Measurements from ENCODE around the gene JAK2.
"Not testable (repeated sequence)": the region's sequence is repeated elsewhere in the genome, so short reads cannot be mapped to it uniquely, and the experiment has no call there.

Gene JAK2

DNA sequence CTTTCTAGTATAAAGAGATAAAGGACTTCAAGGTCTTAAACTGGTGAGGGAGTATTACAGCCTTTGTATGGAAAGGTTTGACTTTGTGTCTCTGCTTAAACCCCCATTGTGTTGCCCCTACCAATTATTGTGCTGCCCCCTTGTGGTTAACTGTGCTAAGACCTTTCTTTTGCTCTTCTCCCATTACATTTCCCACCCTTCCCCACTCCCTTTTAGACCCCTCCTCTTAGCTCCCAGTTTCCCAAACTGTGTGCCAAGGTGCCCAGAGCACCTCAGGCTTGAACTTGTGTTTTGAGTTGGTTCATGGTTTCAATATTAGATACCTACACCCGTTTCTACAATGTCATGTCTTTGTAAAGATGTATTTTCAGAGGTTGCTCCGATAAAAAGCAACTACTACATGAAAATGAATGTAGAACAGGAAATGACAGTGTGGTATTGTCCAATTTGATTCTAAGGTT lies 2.9 kb downstream of the JAK2 start:
- Mint-ChIP-seq H3K4me1 (ENCODE audit: low read depth) (peaks cover 44% of the 10 kb centered on the region), H3K27me3 (no peaks in the 10 kb centered on the region), H3K36me3 (ENCODE audit: low read depth) (peaks cover 41% of the 10 kb centered on the region), H3K9me3 (peaks cover 2% of the 10 kb centered on the region), H3K27ac (no peak overlapping the region), H3K4me3 (no peak overlapping the region)
- DNase-seq: peak; percentile 57

DNA sequence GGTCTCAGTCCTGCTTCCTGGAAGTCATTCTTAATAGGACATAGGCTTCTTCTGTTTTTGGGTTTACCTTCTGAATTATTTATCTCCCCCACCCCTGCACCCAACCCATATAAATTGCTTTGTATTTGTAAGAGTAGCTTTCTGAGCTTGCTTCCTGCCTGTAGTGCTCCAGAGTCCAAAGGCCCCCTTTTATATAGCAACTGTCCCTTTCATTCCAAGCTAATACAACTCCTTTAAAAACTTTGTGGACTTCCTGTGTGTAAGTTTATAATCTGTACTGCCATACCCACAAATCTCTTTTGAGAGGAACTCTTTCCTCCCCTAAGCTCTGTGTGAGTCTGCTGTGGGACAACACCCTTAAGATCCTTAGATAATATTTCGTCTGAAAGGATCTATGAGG lies 7.8 kb downstream of the JAK2 start:
- peaks cover 2% of the 10 kb centered on the region for H3K9me3 Mint-ChIP-seq
- H3K27me3 Mint-ChIP-seq: no peaks in the 10 kb centered on the region
- DNase-seq: no peak
- H3K4me1 Mint-ChIP-seq (ENCODE audit: low read depth): peaks cover 53% of the 10 kb centered on the region
- H3K4me3 Mint-ChIP-seq: no peak overlapping the region
- peak overlapping the region; percentile 66 for H3K27ac Mint-ChIP-seq
- H3K36me3 Mint-ChIP-seq (ENCODE audit: low read depth): peaks cover 61% of the 10 kb centered on the region

DNA sequence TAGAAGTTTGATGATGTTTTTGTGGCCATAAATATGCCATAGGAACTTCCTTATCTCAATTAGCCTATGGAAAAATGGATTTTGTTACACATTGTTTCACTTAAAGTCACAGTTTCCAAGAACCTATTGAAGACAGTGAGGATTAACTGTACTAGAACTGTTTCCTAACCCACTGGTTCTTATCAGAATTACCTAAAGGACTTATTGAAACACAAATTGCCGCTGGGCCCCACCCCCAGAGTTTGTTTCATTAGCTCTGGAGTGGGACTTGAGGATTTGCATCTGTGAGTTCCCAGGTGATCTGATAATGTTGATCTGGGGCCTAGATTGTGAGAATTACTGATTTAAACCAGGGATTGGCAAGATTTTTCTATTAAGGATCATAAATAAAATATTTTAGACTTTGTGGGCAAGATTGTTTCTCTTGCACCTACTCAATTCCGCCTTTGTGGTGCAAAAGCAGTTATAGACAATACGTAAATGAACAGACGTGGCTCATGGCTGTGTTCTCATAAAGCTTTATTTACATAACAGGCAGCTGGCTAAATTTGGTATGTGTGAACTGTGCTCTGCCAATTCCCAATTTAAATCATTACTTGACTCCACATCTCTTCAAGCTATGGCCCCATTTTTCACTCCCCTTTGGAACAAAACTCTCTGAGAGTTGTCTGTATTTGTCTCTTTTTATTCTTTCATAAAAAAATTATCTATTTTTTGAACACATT lies 9.3 kb downstream of the JAK2 start:
- Mint-ChIP-seq H3K4me3 (no peak overlapping the region), H3K27ac (no peak overlapping the region), H3K27me3 (no peaks in the 10 kb centered on the region), H3K36me3 (ENCODE audit: low read depth) (peaks cover 73% of the 10 kb centered on the region), H3K4me1 (ENCODE audit: low read depth) (peaks cover 57% of the 10 kb centered on the region), H3K9me3 (peaks cover 2% of the 10 kb centered on the region)
- DNase-seq: no peak

DNA sequence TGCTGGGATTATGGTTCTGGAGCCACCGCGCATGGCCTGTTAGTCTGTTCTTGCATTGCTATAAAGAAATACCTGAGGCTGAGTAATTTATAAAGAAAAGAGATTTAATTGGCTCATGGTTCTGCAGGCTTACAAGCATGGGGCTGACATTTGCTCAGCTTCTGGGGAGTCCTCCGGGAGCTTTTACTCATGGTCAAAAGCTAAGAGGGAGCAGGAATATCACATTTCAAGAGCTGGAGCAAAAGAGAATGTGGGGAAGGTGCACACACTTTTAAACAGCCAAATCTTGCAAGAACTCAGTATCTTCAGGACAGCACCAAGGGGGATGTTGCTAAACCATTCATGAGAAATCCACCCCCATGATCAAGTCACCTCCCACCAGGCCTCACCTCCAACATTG lies 12.1 kb downstream of the JAK2 start:
- H3K27me3 Mint-ChIP-seq: no peaks in the 10 kb centered on the region
- H3K27ac Mint-ChIP-seq: peak overlapping the region; percentile 30
- H3K4me3 Mint-ChIP-seq: no peak overlapping the region
- peaks cover 9% of the 10 kb centered on the region for H3K9me3 Mint-ChIP-seq
- H3K36me3 Mint-ChIP-seq (ENCODE audit: low read depth): peaks cover 92% of the 10 kb centered on the region
- DNase-seq: no peak
- peaks cover 48% of the 10 kb centered on the region for H3K4me1 Mint-ChIP-seq (ENCODE audit: low read depth)

DNA sequence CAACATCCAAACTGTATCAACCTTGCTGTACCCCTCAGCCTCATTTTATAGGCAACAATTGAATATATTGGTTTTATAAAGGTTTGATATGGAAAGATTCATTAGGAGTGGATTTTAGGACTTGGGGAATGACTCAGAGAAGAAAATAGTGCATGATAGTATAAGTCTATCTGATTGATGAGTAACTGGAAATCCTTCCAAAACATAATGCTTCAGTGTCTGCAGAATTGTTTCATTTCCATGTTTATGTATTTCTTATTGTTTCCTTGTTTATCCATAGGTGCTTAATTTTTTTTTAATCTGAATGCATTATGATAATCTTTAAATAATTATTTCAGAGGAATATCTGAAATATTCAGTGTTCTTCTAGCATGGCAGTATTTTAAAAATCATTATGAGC lies 12.6 kb downstream of the JAK2 start:
- no peak for DNase-seq
- Mint-ChIP-seq H3K4me3 (no peak overlapping the region), H3K9me3 (peaks cover 9% of the 10 kb centered on the region), H3K27ac (no peak overlapping the region), H3K4me1 (ENCODE audit: low read depth) (peaks cover 45% of the 10 kb centered on the region), H3K27me3 (no peaks in the 10 kb centered on the region), H3K36me3 (ENCODE audit: low read depth) (peaks cover 92% of the 10 kb centered on the region)

DNA sequence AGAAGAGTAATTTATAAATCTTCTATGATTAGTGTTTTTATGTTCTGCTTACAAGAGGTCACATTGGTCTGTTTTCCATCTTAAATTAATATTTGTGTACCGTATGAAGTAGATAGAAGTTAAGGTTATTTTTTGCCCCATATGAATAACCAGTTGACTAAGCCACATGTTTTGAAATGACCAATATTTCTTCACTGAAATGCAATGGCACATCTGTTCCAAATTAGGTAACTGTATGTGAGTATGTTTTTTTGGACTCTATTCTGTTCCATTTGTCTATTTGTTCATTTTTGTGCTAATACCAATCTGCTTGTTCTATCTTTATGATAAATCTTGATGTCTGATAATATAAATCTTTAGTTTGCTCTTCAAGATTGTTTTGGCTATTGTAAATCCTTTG lies 17.7 kb downstream of the JAK2 start:
- Mint-ChIP-seq H3K27ac (no peak overlapping the region), H3K4me1 (ENCODE audit: low read depth) (peaks cover 16% of the 10 kb centered on the region), H3K4me3 (no peak overlapping the region), H3K27me3 (no peaks in the 10 kb centered on the region), H3K36me3 (ENCODE audit: low read depth) (peaks cover 81% of the 10 kb centered on the region), H3K9me3 (peaks cover 25% of the 10 kb centered on the region)
- no peak for DNase-seq

DNA sequence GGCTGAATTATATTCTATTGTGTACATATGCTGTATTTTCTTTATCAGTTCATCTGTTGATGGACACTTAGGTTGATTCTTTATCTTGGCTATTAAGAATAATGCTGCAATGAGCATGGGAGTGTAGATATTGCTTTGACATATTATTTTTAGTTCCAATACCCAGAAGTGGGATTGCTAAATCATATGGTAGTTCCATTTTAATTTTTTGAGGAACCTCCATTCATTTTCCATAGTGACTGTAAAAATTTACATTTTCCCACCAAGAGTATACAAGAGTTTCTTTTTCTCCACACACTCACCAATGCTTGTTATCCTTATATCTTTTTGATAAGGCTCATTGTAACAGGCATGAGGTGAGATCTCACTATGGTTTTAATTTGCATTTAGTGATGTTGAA lies 19.4 kb downstream of the JAK2 start:
- Mint-ChIP-seq H3K36me3 (ENCODE audit: low read depth) (peaks cover 78% of the 10 kb centered on the region), H3K27ac (no peak overlapping the region), H3K4me3 (no peak overlapping the region), H3K9me3 (peaks cover 25% of the 10 kb centered on the region), H3K4me1 (ENCODE audit: low read depth) (peaks cover 22% of the 10 kb centered on the region), H3K27me3 (no peaks in the 10 kb centered on the region)
- DNase-seq: no peak

DNA sequence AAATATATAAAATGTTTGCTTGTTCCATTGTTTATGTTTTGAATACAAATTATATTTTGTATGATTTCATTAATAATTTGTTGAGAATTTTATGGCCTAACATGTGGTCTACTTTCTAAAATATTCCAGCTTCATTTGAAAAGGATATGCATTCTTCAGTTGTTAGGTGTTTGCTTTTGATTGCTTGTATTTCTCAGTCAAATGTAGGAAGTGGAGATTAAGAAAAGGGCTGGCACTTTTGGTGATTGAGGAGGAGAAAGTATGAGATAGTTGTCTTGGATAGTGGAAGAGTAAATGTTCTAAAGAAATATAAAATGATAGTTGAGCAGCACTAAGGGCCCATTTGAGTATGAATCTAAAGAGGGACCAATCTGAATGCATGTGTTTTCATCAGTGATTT lies 23.1 kb downstream of the JAK2 start:
- Mint-ChIP-seq H3K4me1 (ENCODE audit: low read depth) (peaks cover 24% of the 10 kb centered on the region), H3K36me3 (ENCODE audit: low read depth) (peaks cover 71% of the 10 kb centered on the region), H3K27ac (no peak overlapping the region), H3K27me3 (no peaks in the 10 kb centered on the region), H3K4me3 (no peak overlapping the region), H3K9me3 (peaks cover 13% of the 10 kb centered on the region)
- no peak for DNase-seq

DNA sequence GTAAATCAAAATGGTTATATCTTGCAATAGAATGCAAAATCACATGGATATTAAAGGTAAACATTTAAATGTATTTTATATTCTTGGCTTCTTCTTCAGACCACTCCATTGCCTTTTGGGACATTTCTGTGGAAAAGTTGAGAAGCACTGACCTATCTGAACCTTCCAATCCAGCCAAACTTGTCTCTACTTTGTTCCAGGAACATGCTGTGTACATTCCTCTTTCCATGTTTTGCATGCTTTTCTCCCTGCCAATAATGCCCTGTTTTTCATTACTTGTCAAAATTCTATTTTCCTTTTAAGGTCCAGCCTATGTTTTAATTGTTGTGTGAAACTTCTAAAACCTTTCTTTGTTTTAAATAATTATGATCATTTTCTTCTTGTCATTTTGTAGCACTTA lies 28.3 kb downstream of the JAK2 start:
- H3K36me3 Mint-ChIP-seq (ENCODE audit: low read depth): peaks cover 83% of the 10 kb centered on the region
- peaks cover 25% of the 10 kb centered on the region for H3K4me1 Mint-ChIP-seq (ENCODE audit: low read depth)
- H3K27me3 Mint-ChIP-seq: no peaks in the 10 kb centered on the region
- DNase-seq: no peak
- H3K27ac Mint-ChIP-seq: no peak overlapping the region
- H3K4me3 Mint-ChIP-seq: no peak overlapping the region
- peaks cover 10% of the 10 kb centered on the region for H3K9me3 Mint-ChIP-seq

DNA sequence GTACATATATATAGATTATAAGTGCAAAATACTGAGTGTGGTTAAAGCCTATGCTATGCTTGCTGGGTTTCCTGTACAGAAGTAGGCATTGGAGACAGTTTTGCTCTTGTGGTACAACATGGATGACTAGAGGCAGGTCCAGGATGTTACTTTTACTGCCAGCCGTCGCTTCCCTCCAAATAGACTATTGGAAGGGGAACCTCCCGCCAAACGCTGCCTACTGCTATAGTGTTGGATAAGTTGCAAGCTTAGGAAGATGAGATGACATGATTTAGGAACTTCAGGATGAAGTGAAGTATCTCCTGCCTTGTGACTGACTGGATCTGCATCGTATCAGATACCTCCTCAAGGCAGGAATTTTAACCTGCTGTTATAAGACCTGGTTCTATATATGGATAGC lies 30.9 kb downstream of the JAK2 start:
- no peak for DNase-seq
- peaks cover 87% of the 10 kb centered on the region for H3K36me3 Mint-ChIP-seq (ENCODE audit: low read depth)
- H3K27ac Mint-ChIP-seq: no peak overlapping the region
- peaks cover 20% of the 10 kb centered on the region for H3K4me1 Mint-ChIP-seq (ENCODE audit: low read depth)
- H3K9me3 Mint-ChIP-seq: peaks cover 16% of the 10 kb centered on the region
- H3K4me3 Mint-ChIP-seq: no peak overlapping the region
- no peaks in the 10 kb centered on the region for H3K27me3 Mint-ChIP-seq

DNA sequence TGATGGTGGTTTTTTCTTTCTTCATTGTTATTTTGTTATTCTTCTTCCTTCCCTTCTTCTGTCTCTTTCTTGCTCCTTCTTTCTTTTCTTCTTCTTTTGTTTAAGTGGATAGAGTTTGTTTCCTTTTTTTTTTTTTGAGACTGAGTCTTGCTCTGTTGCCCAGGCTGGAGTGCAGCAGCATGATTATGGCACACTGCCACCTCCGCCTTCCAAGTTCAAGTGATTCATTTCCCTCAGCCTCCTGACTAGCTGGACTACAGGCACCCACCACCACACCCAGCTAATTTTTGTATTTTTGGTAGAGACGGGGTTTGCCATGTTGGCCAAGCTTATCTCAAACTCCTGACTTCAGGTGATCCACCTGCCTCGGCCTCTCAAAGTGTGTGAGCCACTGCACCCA lies 40.3 kb downstream of the JAK2 start:
- Mint-ChIP-seq H3K4me3 (no peak overlapping the region), H3K27ac (no peak overlapping the region), H3K27me3 (no peaks in the 10 kb centered on the region), H3K36me3 (ENCODE audit: low read depth) (peaks cover 94% of the 10 kb centered on the region), H3K9me3 (peaks cover 3% of the 10 kb centered on the region), H3K4me1 (ENCODE audit: low read depth) (peaks cover 3% of the 10 kb centered on the region)
- no peak for DNase-seq

DNA sequence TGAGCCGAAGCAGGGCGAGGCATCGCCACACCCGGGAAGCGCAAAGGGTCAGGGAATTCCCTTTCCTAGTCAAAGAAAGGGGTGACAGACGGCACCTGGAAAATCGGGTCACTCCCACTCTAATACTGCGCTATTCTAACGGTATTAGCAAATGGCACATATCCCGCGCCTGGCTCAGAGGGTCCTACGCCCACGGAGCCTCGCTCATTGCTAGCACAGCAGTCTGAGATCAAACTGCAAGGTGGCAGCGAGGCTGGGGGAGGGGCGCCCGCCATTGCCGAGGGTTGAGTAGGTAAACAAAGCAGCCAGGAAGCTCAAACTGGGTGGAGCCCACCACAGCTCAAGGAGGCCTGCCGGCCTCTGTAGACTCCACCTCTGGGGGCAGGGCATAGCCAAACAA lies 46.9 kb downstream of the JAK2 start:
- H3K27ac Mint-ChIP-seq; H3K27me3 Mint-ChIP-seq; DNase-seq; H3K4me1 Mint-ChIP-seq (ENCODE audit: low read depth); H3K4me3 Mint-ChIP-seq: not testable (repeated sequence)
- Mint-ChIP-seq H3K9me3 (peaks cover 11% of the 10 kb centered on the region), H3K36me3 (ENCODE audit: low read depth) (peaks cover 79% of the 10 kb centered on the region)

DNA sequence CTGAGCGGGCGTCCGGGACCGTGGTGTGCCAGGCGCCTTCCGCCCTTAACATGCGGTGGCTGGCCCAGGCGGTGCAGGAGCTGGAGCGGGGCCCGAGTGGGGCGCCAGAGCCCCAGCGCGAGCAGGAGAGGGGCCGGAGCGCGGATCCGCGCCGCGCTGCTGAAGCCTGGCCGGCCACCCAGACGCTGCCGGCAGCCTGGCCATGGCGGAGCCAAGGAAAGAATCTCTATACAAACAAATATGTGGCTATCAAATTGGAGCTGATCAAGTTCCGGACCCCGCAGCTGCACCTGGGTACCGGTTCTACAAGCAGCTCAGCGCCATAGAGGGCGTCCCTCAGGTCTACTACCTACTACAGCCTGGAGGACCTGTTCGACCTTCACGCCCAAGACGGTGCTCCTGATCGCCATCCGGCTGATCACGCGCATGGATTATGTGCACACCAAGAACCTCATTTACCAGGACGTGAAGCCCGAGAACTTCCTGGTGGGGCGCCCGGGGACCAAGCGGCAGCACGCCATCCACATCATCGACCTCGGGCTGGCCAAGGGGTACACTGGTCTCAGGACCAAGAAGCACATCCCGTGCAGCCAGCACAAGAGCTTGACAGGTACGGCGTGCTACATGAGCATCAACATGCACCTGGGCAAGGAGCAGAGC lies 55.8 kb downstream of the JAK2 start:
- H3K4me3 Mint-ChIP-seq: no peak overlapping the region
- no peak for DNase-seq
- peaks cover 2% of the 10 kb centered on the region for H3K4me1 Mint-ChIP-seq (ENCODE audit: low read depth)
- peaks cover 82% of the 10 kb centered on the region for H3K36me3 Mint-ChIP-seq (ENCODE audit: low read depth)
- H3K27me3 Mint-ChIP-seq: no peaks in the 10 kb centered on the region
- H3K27ac Mint-ChIP-seq: no peak overlapping the region
- peaks cover 6% of the 10 kb centered on the region for H3K9me3 Mint-ChIP-seq

DNA sequence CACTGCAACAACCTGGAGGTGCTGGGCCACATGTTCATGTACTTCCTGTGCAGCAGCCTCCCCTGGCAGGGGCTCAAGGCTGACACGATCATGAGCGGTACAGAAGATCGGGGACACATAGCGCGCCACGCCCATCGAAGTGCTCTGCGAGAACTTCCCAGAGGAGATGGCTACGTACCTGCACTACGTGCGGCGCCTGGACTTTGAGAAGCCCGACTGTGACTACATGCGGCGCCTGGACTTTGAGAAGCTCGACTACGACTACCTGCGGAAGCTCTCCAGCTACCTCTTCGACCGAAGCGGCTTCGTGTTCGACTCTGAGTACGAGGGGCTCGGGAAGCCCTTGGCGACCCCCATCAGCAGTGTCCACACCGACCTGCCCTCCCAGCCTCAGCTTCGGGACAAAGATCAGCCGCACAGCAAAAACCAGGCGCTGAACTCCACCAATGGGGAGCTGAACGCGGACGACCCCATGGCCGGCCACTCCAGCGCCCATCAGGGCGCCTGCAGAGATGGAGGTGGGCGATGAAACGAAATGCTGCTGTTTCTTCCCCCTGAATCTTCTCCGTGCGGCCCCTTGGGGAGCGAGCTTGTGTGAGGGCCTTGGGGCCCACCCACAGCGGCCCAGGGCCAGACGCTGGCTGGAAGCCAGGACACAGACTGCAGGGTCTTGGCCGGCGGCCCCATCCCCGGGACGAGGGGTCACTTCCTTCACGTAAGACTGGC lies 56.5 kb downstream of the JAK2 start:
- Mint-ChIP-seq H3K4me3 (no peak overlapping the region), H3K36me3 (ENCODE audit: low read depth) (peaks cover 88% of the 10 kb centered on the region), H3K9me3 (peaks cover 6% of the 10 kb centered on the region), H3K27ac (no peak overlapping the region), H3K27me3 (no peaks in the 10 kb centered on the region), H3K4me1 (ENCODE audit: low read depth) (peaks cover 2% of the 10 kb centered on the region)
- no peak for DNase-seq

DNA sequence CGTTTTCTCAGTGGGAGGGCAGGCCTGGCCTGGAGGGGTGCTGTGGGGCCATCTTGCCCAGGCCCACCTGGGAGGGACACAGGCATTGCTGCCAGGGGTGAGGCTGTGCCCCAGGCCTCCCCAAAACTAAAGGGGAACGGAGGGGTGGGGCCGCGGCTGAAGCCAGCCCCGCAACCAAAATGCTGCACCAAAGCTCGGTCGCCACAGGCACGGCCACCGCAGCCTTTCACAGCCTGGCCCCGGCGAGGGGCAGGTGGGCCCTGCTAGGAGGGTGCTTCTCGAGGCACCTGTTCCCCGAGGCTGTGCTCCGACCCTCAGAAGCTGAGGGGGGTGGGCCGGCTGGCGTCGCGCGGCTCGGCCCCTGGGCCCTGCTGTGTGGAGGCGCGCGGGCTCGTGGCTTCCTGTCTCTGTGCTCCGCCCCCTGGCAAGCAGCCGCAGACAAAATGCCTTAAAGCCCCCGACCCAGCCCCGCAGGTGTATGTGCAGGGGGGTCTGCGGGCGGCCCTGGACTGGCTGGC lies 57.6 kb downstream of the JAK2 start:
- Mint-ChIP-seq H3K4me1 (ENCODE audit: low read depth) (peaks cover 2% of the 10 kb centered on the region), H3K36me3 (ENCODE audit: low read depth) (peaks cover 92% of the 10 kb centered on the region), H3K27me3 (no peaks in the 10 kb centered on the region), H3K4me3 (no peak overlapping the region), H3K27ac (no peak overlapping the region), H3K9me3 (peaks cover 6% of the 10 kb centered on the region)
- DNase-seq: no peak

Measured in activated T-cell treated with anti-CD3 and anti-CD28 coated beads, Interleukin-2, amount 50 U/mL, for 24 hours (primary cell).